SK-N-SH treated with all-trans-retinoic acid at 6 μM for 48 hours (cell line): ENCODE data around the gene PCDHGA7.

Source experiments
- ATAC-seq: fragments of 200-7000 bp; cut with Tn5 transposase; 3 replicates; pipeline ENCODE4 v1.9.1; 2020; ENCODE audit warnings: mild to moderate bottlenecking, moderate library complexity
- ARNTL ChIP-seq: fragments of 450-650 bp; formaldehyde crosslinking; IDR thresholded peaks from 2 replicates; pipeline ENCODE4 v1.5.0; 2020; ENCODE audit warnings: low read depth, mild to moderate bottlenecking, moderate library complexity, borderline replicate concordance
- BACH2 ChIP-seq: fragments of 250-450 bp; sonication (Bioruptor Pico); IDR thresholded peaks from 2 replicates; pipeline ENCODE4 v1.9.0; 2021; ENCODE audit warnings: mild to moderate bottlenecking, borderline replicate concordance
- CSDC2 ChIP-seq: fragments of 250-450 bp; sonication (Bioruptor Pico); IDR thresholded peaks from 2 replicates; pipeline ENCODE4 v1.5.0; 2020; ENCODE audit warnings: mild to moderate bottlenecking, moderate library complexity
- ESRRG ChIP-seq: fragments of 250-450 bp; sonication (Bioruptor Pico); IDR thresholded peaks from 2 replicates; pipeline ENCODE4 v1.6.1; 2021; ENCODE audit warnings: mild to moderate bottlenecking
- GLIS3 ChIP-seq: fragments of 250-450 bp; sonication (Bioruptor Pico); IDR thresholded peaks from 2 replicates; pipeline ENCODE4 v1.5.0; 2020; ENCODE audit warnings: mild to moderate bottlenecking, moderate library complexity
- ISL1 ChIP-seq: fragments of 250-450 bp; sonication (Bioruptor Pico); IDR thresholded peaks from 2 replicates; pipeline ENCODE4 v2.1.2; 2022; ENCODE audit warnings: mild to moderate bottlenecking, moderate library complexity
- OSR1 ChIP-seq: fragments of 250-450 bp; sonication (Bioruptor Pico); IDR thresholded peaks from 2 replicates; pipeline ENCODE4 v1.8.0; 2022; ENCODE audit warnings: moderate library complexity, mild to moderate bottlenecking, inconsistent platforms
- PPARA ChIP-seq: fragments of 250-450 bp; sonication (Bioruptor Pico); IDR thresholded peaks from 2 replicates; pipeline ENCODE4 v1.5.0; 2020; ENCODE audit warnings: mild to moderate bottlenecking, borderline replicate concordance
- RARB ChIP-seq: fragments of 250-450 bp; sonication (Bioruptor Pico); IDR thresholded peaks from 2 replicates; pipeline ENCODE4 v1.8.0; 2021; ENCODE audit warnings: mild to moderate bottlenecking, moderate library complexity
- SNAI2 ChIP-seq: fragments of 250-450 bp; sonication (Bioruptor Pico); IDR thresholded peaks from 2 replicates; pipeline ENCODE4 v1.5.0; 2020; ENCODE audit warnings: mild to moderate bottlenecking, moderate library complexity
- TCF4 ChIP-seq: fragments of 250-450 bp; sonication (Bioruptor Pico); IDR thresholded peaks from 2 replicates; pipeline ENCODE4 v1.8.0; 2021; ENCODE audit warnings: mild to moderate bottlenecking, moderate library complexity, borderline replicate concordance
- TOX ChIP-seq: fragments of 250-450 bp; sonication (Bioruptor Pico); IDR thresholded peaks from 2 replicates; pipeline ENCODE4 v1.8.0; 2021; ENCODE audit warnings: mild to moderate bottlenecking, moderate library complexity, borderline replicate concordance
- ZFP3 ChIP-seq: fragments of 250-450 bp; sonication (Bioruptor Pico); IDR thresholded peaks from 2 replicates; pipeline ENCODE4 v1.5.0; 2020; ENCODE audit warnings: mild to moderate bottlenecking, moderate library complexity
- ZFP30 ChIP-seq: fragments of 450-650 bp; formaldehyde crosslinking; IDR thresholded peaks from 2 replicates; pipeline ENCODE4 v1.5.0; 2022; ENCODE audit warnings: mild to moderate bottlenecking, moderate library complexity
- ZNF565 ChIP-seq: fragments of 450-650 bp; formaldehyde crosslinking; conservative IDR thresholded peaks from 2 replicates; pipeline ENCODE4 v1.5.0; 2020; ENCODE audit warnings: low read depth, mild to moderate bottlenecking, moderate library complexity
- ZNF8 ChIP-seq: fragments of 450-650 bp; formaldehyde crosslinking; IDR thresholded peaks from 2 replicates; pipeline ENCODE4 v1.5.0; 2020; ENCODE audit warnings: mild to moderate bottlenecking, moderate library complexity
- TF ChIP-seq, protein P1 (sequence below): fragments of 250-450 bp; sonication (Bioruptor Pico); IDR thresholded peaks from 2 replicates; pipeline ENCODE4 v1.5.0; 2020; ENCODE audit warnings: mild to moderate bottlenecking, moderate library complexity
- TF ChIP-seq, protein P2 (sequence below): fragments of 250-450 bp; sonication (Bioruptor Pico); IDR thresholded peaks from 2 replicates; pipeline ENCODE4 v1.8.0; 2020; ENCODE audit warnings: mild to moderate bottlenecking, moderate library complexity, borderline replicate concordance
- TF ChIP-seq, protein P3 (sequence below): fragments of 250-450 bp; sonication (Bioruptor Pico); IDR thresholded peaks from 2 replicates; pipeline ENCODE4 v1.5.1; 2020; ENCODE audit warnings: low read depth, mild to moderate bottlenecking, moderate library complexity
- TF ChIP-seq, protein P4 (sequence below): fragments of 250-450 bp; sonication (Bioruptor Pico); IDR thresholded peaks from 2 replicates; pipeline ENCODE4 v1.5.1; 2021; ENCODE audit warnings: mild to moderate bottlenecking, moderate library complexity

PCDHGA7 gene

DNA sequence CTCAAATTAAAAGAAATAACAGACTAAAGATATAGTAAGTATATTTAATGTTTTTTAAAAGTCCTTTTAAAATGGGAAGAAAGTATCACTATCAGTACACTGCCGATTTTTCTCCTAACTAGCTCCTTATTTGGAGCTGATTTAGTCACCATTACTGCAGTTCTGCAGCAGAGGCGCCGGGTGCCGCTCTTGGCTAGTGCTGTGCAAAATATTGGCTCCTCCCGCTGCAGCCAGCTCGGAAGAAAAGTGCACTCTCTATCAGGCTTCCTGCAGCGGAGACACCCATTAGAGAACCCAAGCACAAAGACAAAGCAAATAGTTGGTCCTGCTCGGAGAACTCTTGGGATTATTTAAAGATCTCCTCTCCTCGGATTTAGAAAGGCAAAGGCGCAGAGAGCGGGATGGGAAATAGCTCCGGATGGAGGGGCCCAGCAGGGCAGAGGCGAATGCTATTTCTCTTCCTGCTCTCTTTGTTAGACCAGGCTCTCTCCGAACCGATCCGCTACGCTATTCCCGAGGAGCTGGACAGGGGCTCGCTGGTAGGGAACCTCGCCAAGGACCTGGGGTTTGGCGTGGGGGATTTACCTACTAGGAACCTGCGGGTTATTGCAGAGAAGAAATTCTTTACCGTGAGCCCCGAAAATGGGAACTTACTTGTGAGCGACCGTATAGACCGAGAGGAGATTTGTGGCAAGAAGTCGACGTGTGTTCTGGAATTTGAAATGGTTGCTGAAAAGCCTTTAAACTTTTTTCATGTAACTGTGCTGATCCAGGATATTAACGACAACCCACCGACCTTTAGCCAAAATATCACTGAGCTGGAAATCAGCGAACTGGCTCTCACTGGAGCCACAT, 12.3 kb upstream of the PCDHGA7 start, which contains the start of gene PCDHGB3:
PCDHGB3 (plus strand) TSS at position 249 of the 855 bp plus-strand sequence; CDS start at position 402, 153 bp downstream.
- ATAC-seq: no peak
- TF ChIP-seq ZFP3 (CRISPR knock-in tag): no peak
- TF ChIP-seq PPARA (CRISPR knock-in tag): no peak
- TF ChIP-seq ZNF565: no peak
- TF ChIP-seq, protein P1, sequence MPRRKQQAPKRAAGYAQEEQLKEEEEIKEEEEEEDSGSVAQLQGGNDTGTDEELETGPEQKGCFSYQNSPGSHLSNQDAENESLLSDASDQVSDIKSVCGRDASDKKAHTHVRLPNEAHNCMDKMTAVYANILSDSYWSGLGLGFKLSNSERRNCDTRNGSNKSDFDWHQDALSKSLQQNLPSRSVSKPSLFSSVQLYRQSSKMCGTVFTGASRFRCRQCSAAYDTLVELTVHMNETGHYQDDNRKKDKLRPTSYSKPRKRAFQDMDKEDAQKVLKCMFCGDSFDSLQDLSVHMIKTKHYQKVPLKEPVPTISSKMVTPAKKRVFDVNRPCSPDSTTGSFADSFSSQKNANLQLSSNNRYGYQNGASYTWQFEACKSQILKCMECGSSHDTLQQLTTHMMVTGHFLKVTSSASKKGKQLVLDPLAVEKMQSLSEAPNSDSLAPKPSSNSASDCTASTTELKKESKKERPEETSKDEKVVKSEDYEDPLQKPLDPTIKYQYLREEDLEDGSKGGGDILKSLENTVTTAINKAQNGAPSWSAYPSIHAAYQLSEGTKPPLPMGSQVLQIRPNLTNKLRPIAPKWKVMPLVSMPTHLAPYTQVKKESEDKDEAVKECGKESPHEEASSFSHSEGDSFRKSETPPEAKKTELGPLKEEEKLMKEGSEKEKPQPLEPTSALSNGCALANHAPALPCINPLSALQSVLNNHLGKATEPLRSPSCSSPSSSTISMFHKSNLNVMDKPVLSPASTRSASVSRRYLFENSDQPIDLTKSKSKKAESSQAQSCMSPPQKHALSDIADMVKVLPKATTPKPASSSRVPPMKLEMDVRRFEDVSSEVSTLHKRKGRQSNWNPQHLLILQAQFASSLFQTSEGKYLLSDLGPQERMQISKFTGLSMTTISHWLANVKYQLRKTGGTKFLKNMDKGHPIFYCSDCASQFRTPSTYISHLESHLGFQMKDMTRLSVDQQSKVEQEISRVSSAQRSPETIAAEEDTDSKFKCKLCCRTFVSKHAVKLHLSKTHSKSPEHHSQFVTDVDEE (CRISPR knock-in tag): no peak
- no peak for TF ChIP-seq ZFP30 (CRISPR knock-in tag)
- TF ChIP-seq RARB (CRISPR knock-in tag): no peak
- TF ChIP-seq, protein P2, sequence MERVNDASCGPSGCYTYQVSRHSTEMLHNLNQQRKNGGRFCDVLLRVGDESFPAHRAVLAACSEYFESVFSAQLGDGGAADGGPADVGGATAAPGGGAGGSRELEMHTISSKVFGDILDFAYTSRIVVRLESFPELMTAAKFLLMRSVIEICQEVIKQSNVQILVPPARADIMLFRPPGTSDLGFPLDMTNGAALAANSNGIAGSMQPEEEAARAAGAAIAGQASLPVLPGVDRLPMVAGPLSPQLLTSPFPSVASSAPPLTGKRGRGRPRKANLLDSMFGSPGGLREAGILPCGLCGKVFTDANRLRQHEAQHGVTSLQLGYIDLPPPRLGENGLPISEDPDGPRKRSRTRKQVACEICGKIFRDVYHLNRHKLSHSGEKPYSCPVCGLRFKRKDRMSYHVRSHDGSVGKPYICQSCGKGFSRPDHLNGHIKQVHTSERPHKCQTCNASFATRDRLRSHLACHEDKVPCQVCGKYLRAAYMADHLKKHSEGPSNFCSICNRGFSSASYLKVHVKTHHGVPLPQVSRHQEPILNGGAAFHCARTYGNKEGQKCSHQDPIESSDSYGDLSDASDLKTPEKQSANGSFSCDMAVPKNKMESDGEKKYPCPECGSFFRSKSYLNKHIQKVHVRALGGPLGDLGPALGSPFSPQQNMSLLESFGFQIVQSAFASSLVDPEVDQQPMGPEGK (CRISPR knock-in tag): no peak
- no peak for TF ChIP-seq TOX (CRISPR knock-in tag)
- no peak for TF ChIP-seq ISL1 (CRISPR knock-in tag)
- TF ChIP-seq, protein P3, sequence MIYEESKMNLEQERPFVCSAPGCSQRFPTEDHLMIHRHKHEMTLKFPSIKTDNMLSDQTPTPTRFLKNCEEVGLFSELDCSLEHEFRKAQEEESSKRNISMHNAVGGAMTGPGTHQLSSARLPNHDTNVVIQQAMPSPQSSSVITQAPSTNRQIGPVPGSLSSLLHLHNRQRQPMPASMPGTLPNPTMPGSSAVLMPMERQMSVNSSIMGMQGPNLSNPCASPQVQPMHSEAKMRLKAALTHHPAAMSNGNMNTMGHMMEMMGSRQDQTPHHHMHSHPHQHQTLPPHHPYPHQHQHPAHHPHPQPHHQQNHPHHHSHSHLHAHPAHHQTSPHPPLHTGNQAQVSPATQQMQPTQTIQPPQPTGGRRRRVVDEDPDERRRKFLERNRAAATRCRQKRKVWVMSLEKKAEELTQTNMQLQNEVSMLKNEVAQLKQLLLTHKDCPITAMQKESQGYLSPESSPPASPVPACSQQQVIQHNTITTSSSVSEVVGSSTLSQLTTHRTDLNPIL (CRISPR knock-in tag): no peak
- no peak for TF ChIP-seq BACH2 (CRISPR knock-in tag)
- no peak for TF ChIP-seq CSDC2
- no peak for TF ChIP-seq ESRRG (CRISPR knock-in tag)
- no peak for TF ChIP-seq GLIS3
- no peak for TF ChIP-seq OSR1
- TF ChIP-seq, protein P4, sequence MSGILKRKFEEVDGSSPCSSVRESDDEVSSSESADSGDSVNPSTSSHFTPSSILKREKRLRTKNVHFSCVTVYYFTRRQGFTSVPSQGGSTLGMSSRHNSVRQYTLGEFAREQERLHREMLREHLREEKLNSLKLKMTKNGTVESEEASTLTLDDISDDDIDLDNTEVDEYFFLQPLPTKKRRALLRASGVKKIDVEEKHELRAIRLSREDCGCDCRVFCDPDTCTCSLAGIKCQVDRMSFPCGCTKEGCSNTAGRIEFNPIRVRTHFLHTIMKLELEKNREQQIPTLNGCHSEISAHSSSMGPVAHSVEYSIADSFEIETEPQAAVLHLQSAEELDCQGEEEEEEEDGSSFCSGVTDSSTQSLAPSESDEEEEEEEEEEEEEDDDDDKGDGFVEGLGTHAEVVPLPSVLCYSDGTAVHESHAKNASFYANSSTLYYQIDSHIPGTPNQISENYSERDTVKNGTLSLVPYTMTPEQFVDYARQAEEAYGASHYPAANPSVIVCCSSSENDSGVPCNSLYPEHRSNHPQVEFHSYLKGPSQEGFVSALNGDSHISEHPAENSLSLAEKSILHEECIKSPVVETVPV (CRISPR knock-in tag): no peak
- no peak for TF ChIP-seq ZNF8 (CRISPR knock-in tag)
- TF ChIP-seq ARNTL (CRISPR knock-in tag): no peak
- TF ChIP-seq SNAI2 (CRISPR knock-in tag): no peak

DNA sequence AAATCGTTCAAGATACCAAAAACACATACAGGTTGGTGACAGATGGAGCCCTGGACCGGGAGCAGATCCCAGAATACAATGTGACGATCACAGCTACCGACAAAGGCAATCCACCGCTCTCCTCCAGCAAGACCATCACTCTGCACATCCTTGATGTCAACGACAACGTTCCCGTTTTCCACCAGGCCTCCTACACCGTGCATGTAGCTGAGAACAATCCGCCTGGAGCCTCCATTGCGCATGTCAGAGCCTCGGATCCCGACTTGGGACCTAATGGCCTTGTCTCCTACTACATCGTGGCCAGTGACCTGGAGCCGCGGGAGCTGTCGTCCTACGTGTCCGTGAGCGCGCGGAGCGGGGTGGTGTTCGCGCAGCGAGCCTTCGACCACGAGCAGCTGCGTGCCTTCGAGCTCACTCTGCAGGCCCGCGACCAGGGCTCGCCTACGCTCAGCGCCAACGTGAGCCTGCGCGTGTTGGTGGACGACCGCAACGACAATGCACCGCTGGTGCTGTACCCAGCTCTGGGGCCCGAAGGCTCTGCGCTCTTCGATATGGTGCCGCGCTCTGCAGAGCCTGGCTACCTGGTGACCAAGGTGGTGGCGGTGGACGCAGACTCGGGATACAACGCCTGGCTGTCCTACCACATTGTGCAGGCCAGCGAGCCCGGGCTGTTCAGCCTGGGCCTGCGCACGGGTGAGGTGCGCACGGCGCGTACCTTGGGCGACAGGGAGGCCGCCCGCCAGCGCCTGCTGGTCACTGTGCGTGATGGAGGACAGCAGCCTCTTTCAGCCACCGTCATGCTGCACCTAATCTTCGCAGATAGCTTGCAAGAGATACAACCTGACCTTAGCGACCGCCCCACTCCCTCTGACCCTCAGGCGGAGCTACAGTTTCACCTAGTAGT, 10.7 kb upstream of the PCDHGA7 start:
- TF ChIP-seq, protein P4 (CRISPR knock-in tag): no peak
- TF ChIP-seq TOX (CRISPR knock-in tag) (no peak), RARB (CRISPR knock-in tag) (no peak), TCF4 (CRISPR knock-in tag) (no peak)
- TF ChIP-seq, protein P1 (CRISPR knock-in tag): no peak
- no peak for ATAC-seq
